Measurements from ENCODE around the gene TRPM7. TPM values are rescaled to one million over a fixed set of nuclear protein-coding genes. Genes with fewer than 3 reads are reported as not detected.

Gene TRPM7
- total RNA-seq (10 to 100 TPM; 52.2 to 53.1 TPM), polyA plus RNA-seq (ENCODE audit: insufficient read depth, low read depth, low replicate concordance) (18.1 TPM)
- long read RNA-seq, donor 1, partial matches to known transcripts = 6 of 6 reads
- long read RNA-seq, donor 1, other reads (novel, unspliced or antisense) = 0 of 6 reads
- long read RNA-seq, donor 2 = 0 reads

- intact Hi-C loops (cut with DNase I; ENCODE audit: low total_unique reads) = no loop called here
- H3K4me3 ChIP-seq = peak within 1 kb of the TSS; percentile 80 to 98
- H3K36me3 ChIP-seq (ENCODE audit: low read depth, missing control alignments) = no peaks in the 10 kb centered on the region
- H3K27me3 ChIP-seq = no peaks in the 10 kb centered on the region
- peak; percentile 92 for DNase-seq
- H3K4me1 ChIP-seq = peaks cover 7% of the 10 kb centered on the region
- peak within 1 kb of the TSS; percentile 74 to 93 for H3K27ac ChIP-seq
- TF ChIP-seq CTCF (IDR thresholded peaks at IDR 0.05) (peak in 1 of 3 experiments; percentile 20), POLR2A (IDR thresholded peaks at IDR 0.05) (peak; percentile 24)
- 0% methylated on average over 22 to 52 of the region's 80 CpGs for WGBS, 2 donors
- H3K9me3 ChIP-seq = no peaks in the 10 kb centered on the region
These were observed at the start of gene TRPM7 for GRCh38 chr15:50686469-50687301. TSS of gene TRPM7 (minus strand) at chr15:50686797. CDS start at chr15:50686533, 264 bp downstream.

- 88 to 95% methylated on average over 4 of the region's 4 CpGs for WGBS, 2 donors
- intact Hi-C loops (cut with DNase I; ENCODE audit: low total_unique reads) = no loop called here
These were observed 48.6 kb upstream of the TRPM7 start for GRCh38 chr15:50735156-50735555.

GRCh38 chr15:50726315-50726714 is 39.7 kb upstream of the TRPM7 start:
- Histone ChIP-seq H3K27ac (no peak overlapping the region), H3K4me1 (no peaks in the 10 kb centered on the region), H3K4me3 (no peak overlapping the region), H3K9me3 (no peaks in the 10 kb centered on the region), H3K27me3 (no peaks in the 10 kb centered on the region), H3K36me3 (ENCODE audit: low read depth, missing control alignments) (no peaks in the 10 kb centered on the region)
- intact Hi-C loops (cut with DNase I; ENCODE audit: low total_unique reads) = no loop called here
- 100% methylated on average over 1 of the region's 1 CpG for WGBS, 2 donors
- DNase-seq = no peak
- TF ChIP-seq POLR2A (IDR thresholded peaks at IDR 0.05) (no peak), CTCF (IDR thresholded peaks at IDR 0.05) (no peak)

More at GRCh38 chr15:50735156-50735555, 48.6 kb upstream of the TRPM7 start:
- no peak for TF ChIP-seq POLR2A (IDR thresholded peaks at IDR 0.05)
- TF ChIP-seq CTCF (IDR thresholded peaks at IDR 0.05) = no peak
- H3K27ac ChIP-seq = no peak overlapping the region
- no peaks in the 10 kb centered on the region for H3K9me3 ChIP-seq
- H3K36me3 ChIP-seq (ENCODE audit: low read depth, missing control alignments) = no peaks in the 10 kb centered on the region
- DNase-seq = no peak
- no peaks in the 10 kb centered on the region for H3K27me3 ChIP-seq
- H3K4me1 ChIP-seq = no peaks in the 10 kb centered on the region
- no peak overlapping the region for H3K4me3 ChIP-seq

GRCh38 chr15:50718700-50719125 is 32.1 kb upstream of the TRPM7 start:
- intact Hi-C loops (cut with DNase I; ENCODE audit: low total_unique reads) = no loop called here
- Histone ChIP-seq H3K9me3 (no peaks in the 10 kb centered on the region), H3K27ac (no peak overlapping the region), H3K27me3 (no peaks in the 10 kb centered on the region), H3K4me1 (no peaks in the 10 kb centered on the region), H3K4me3 (no peak overlapping the region), H3K36me3 (ENCODE audit: low read depth, missing control alignments) (no peaks in the 10 kb centered on the region)
- 79 to 83% methylated on average over 1 of the region's 1 CpG for WGBS, 2 donors
- DNase-seq = no peak
- TF ChIP-seq POLR2A (IDR thresholded peaks at IDR 0.05) (no peak), CTCF (IDR thresholded peaks at IDR 0.05) (no peak)
